ENCODE measurements around the gene PCNX1.
A peak's percentile ranks its signal among the peaks of the same experiment; 100 is the strongest.

The PCNX1 gene

DNA sequence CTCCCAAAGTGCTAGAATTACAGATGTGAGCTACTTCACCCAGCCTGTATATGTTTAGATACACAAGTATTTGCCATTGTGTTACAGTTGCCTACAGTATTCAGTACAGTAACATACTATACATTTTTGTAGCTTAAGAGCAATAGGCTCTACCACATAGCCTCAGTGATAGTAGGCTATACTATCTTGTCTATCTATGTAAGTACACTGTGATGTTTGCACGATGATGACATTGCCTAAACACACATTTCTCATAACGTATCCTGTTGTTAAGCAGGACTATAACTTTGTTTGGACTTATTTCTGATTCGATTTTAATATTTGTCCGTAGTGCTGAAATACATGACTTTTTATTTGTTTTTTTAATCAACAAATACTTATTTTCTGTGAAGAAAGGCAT, 129.2 kb downstream of the PCNX1 start:
- Histone ChIP-seq H3K36me3 (ENCODE audit: insufficient read depth, low read length) (peaks cover 46% of the 10 kb centered on the region), H3K9me3 (ENCODE audit: low read depth, low read length) (no peaks in the 10 kb centered on the region), H3K4me3 (no peak overlapping the region), H3K9ac (ENCODE audit: insufficient read length) (no peak overlapping the region), H3K27ac (no peak overlapping the region)
- no peak for DNase-seq (ENCODE audit: low read depth, low spot score)
- TF ChIP-seq FOXP2 (optimal IDR thresholded peaks at IDR 0.05; ENCODE audit: control extremely low read depth, extremely low read length, insufficient read depth), result no peak
- TF ChIP-seq EZH2 (IDR thresholded peaks at IDR 0.05), result no peak
- no peak for TF ChIP-seq POLR2AphosphoS5 (IDR thresholded peaks at IDR 0.05; ENCODE audit: borderline replicate concordance, low read depth, low read length)

DNA sequence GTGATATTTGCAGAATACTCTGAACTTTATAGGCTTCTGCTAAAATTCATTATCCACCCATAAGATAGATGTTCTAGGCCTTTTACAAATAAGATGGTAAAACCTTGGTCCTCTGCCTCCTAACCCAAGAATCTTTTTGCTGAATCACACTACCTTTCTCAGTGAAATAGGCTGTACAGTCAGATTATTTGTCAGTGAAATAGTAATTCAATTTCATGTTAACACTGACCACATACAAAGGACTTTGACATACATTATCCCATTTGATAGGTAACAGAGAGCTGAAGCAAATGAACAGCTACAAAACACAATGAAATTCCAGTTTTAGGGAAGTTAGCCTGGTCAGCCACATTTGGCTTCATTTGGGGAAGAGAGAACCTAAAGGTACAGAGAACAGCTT, 141.1 kb downstream of the PCNX1 start:
- Histone ChIP-seq H3K9ac (ENCODE audit: insufficient read length) (no peak overlapping the region), H3K36me3 (ENCODE audit: insufficient read depth, low read length) (peaks cover 53% of the 10 kb centered on the region), H3K27ac (peak overlapping the region; percentile 38; the same call in 1 of the 2 replicates), H3K9me3 (ENCODE audit: low read depth, low read length) (no peaks in the 10 kb centered on the region), H3K4me3 (no peak overlapping the region)
- no peak for DNase-seq (ENCODE audit: low read depth, low spot score)
- TF ChIP-seq POLR2AphosphoS5 (IDR thresholded peaks at IDR 0.05; ENCODE audit: borderline replicate concordance, low read depth, low read length), result no peak
- no peak for TF ChIP-seq FOXP2 (optimal IDR thresholded peaks at IDR 0.05; ENCODE audit: control extremely low read depth, extremely low read length, insufficient read depth)
- no peak for TF ChIP-seq EZH2 (IDR thresholded peaks at IDR 0.05)

DNA sequence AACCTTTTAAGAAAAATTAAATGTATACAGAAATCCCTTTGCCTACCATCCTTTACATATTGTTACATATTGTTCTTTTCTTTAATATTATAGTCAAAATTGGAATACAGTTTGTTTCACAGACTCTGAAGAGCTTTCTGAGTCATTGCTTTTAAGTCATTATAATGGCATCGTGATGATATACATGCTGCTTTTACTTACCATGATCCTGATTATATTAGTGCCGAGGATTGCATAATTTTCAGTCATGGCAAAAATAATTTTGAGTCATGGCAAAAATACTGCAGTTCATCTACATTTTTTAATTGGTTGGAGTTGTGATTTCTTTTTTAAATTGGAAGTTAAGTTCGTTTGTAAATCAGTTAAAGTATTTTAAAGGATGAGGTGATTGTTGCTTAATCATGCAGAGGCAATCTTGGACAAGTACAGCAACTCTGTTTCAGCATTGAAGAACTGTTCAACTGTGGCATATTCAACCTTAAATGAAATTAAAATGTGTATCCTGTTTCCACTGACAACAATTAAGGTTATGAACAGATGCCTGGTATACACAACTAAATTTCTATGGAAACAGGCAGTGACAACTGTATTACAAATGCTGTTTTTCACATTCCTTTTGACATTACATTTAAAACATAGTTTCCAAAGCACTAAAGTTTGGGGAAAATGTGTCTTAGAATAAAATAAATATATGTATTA, 142.3 kb downstream of the PCNX1 start:
- H3K9me3 ChIP-seq (ENCODE audit: low read depth, low read length), result no peaks in the 10 kb centered on the region
- H3K9ac ChIP-seq (ENCODE audit: insufficient read length), result no peak overlapping the region
- peak overlapping the region; percentile 62 for H3K27ac ChIP-seq
- peak overlapping the region; percentile 19; the same call in 1 of the 2 replicates for H3K4me3 ChIP-seq
- TF ChIP-seq FOXP2 (optimal IDR thresholded peaks at IDR 0.05; ENCODE audit: control extremely low read depth, extremely low read length, insufficient read depth), result no peak
- no peak for TF ChIP-seq EZH2 (IDR thresholded peaks at IDR 0.05)
- peaks cover 47% of the 10 kb centered on the region for H3K36me3 ChIP-seq (ENCODE audit: insufficient read depth, low read length)
- no peak for DNase-seq (ENCODE audit: low read depth, low spot score)

DNA sequence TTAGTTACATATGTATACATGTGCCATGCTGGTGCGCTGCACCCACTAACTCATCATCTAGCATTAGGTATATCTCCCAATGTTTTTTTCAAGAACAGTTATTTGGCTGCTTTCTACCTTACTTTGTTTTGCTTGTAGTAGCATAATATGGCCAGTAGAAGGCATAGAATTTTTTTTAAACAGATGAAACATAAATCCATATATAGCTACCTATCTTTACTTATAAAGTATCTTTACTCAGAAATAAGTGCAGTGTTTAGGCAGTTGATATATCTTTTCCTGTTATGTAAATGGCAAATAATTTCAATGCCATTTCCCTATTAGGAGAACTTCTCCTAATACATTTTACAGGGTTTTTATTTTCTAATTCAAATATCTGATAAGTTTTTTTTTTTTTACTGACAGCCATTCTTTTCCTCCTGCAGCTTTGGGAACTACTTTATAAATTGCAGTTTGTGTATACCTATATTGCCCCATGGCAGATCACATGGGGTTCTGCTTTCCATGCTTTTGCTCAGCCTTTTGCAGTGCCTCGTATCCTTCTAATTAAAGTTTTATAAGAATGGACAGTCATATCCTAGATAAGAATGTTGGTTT, 143.1 kb downstream of the PCNX1 start:
- Histone ChIP-seq H3K9ac (ENCODE audit: insufficient read length) (no peak overlapping the region), H3K36me3 (ENCODE audit: insufficient read depth, low read length) (peaks cover 42% of the 10 kb centered on the region), H3K27ac (no peak overlapping the region), H3K4me3 (no peak overlapping the region), H3K9me3 (ENCODE audit: low read depth, low read length) (no peaks in the 10 kb centered on the region)
- TF ChIP-seq FOXP2 (optimal IDR thresholded peaks at IDR 0.05; ENCODE audit: control extremely low read depth, extremely low read length, insufficient read depth) (no peak), EZH2 (IDR thresholded peaks at IDR 0.05) (no peak), POLR2AphosphoS5 (IDR thresholded peaks at IDR 0.05; ENCODE audit: borderline replicate concordance, low read depth, low read length) (no peak)
- DNase-seq (ENCODE audit: low read depth, low spot score), result no peak

DNA sequence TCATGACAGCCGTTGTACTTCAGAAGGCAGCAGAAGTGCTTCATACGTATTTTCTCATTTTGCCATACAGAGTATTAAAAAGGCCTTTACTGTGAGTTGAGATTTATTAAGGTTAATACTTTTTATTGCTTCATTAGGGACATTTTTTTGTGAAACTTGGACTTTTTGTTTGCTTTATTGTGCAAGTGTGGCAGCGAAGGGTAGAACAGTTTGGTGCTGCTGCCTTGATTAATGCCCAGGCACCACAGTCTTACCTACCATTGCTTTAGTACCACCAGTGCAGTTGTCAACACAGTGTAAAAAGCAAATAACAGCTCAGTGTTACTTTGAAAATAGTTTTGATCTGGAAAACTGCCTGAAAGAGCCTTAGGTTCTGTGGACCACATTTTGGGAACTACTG, 147.4 kb downstream of the PCNX1 start:
- TF ChIP-seq FOXP2 (optimal IDR thresholded peaks at IDR 0.05; ENCODE audit: control extremely low read depth, extremely low read length, insufficient read depth), result no peak
- H3K36me3 ChIP-seq (ENCODE audit: insufficient read depth, low read length), result peaks cover 48% of the 10 kb centered on the region
- no peaks in the 10 kb centered on the region for H3K9me3 ChIP-seq (ENCODE audit: low read depth, low read length)

DNA sequence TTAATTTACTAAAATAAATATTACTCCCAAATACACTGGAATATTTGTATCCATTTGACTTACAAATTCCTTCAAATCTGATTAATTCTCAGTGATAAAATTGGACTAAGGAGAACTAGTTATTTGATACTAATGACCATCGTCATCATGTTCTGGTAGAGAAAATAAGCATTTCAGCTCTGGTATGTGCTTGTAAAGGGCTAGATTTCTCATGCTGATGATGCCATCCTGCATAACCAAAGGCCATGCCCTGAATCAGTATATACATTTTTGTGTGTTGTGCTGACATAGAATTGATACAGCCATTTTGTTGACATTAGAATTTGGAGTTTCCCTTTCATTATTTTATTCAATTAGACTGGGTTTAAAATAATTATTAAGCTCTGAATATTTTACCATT, 148.9 kb downstream of the PCNX1 start:
- H3K36me3 ChIP-seq (ENCODE audit: insufficient read depth, low read length), result peaks cover 63% of the 10 kb centered on the region
- no peak for DNase-seq (ENCODE audit: low read depth, low spot score)

More for the DNA sequence above, 147.4 kb downstream of the PCNX1 start:
- no peak for DNase-seq (ENCODE audit: low read depth, low spot score)
- H3K27ac ChIP-seq, result no peak overlapping the region
- no peak overlapping the region for H3K9ac ChIP-seq (ENCODE audit: insufficient read length)
- H3K4me3 ChIP-seq, result no peak overlapping the region

DNA sequence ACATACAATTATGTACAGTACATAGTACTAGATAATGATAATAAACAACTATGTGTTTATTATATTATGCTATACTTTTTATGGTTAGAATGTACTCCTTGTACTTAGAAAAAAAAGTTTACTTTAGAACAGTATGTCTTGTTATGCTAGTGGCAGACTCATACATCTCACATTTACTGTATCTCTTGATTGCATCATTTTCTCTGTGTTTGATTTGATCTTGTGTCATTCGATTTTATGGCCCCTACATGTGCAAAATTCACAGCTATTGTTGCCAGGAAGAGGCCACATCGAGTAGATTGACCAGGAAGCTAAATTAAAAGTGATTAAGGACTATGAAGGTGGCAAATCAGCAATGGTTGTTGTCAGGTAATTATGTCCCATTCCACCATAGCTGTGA, 153.0 kb downstream of the PCNX1 start:
- Histone ChIP-seq H3K27ac (0 out of 2 replicates have a peak overlapping the region, but pooled peaks have one; percentile 38), H3K36me3 (ENCODE audit: insufficient read depth, low read length) (peaks cover 61% of the 10 kb centered on the region), H3K9ac (ENCODE audit: insufficient read length) (no peak overlapping the region), H3K9me3 (ENCODE audit: low read depth, low read length) (no peaks in the 10 kb centered on the region), H3K4me3 (no peak overlapping the region)
- TF ChIP-seq FOXP2 (optimal IDR thresholded peaks at IDR 0.05; ENCODE audit: control extremely low read depth, extremely low read length, insufficient read depth), result no peak
- no peak for TF ChIP-seq EZH2 (IDR thresholded peaks at IDR 0.05)
- no peak for TF ChIP-seq POLR2AphosphoS5 (IDR thresholded peaks at IDR 0.05; ENCODE audit: borderline replicate concordance, low read depth, low read length)
- no peak for DNase-seq (ENCODE audit: low read depth, low spot score)

More for the DNA sequence above, 148.9 kb downstream of the PCNX1 start:
- no peak for TF ChIP-seq POLR2AphosphoS5 (IDR thresholded peaks at IDR 0.05; ENCODE audit: borderline replicate concordance, low read depth, low read length)
- no peak for TF ChIP-seq FOXP2 (optimal IDR thresholded peaks at IDR 0.05; ENCODE audit: control extremely low read depth, extremely low read length, insufficient read depth)
- no peak for TF ChIP-seq EZH2 (IDR thresholded peaks at IDR 0.05)
- Histone ChIP-seq H3K9me3 (ENCODE audit: low read depth, low read length) (no peaks in the 10 kb centered on the region), H3K4me3 (no peak overlapping the region), H3K27ac (no peak overlapping the region), H3K9ac (ENCODE audit: insufficient read length) (no peak overlapping the region)

DNA sequence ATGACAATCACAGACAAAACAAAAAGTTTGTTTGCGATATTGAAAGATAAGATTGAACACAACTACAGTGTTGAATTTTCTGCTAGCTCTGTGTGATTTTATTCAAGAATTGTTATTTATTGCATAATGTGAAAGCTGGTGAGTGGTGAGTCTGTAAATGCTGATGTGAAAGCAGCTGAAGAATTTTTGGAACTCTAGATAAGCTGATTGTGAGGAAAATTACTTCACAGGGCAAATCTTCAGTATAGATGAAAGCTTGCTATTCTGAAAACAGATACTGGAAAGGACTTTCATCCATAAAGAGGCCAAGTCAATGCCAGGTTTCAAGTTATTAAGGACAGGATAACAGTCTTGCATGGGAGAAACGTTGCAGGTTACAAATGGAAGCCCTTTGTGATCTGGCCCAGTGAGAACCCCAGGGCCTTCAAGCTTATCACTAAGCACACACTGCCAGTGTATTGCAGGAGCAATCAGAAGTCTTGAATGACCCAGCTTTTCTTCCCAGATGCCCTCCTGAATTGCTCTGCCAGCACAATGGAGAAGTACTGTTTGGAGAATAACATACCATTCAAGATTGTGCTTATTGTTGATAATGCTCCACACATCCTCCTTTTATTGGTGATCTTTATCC, 153.7 kb downstream of the PCNX1 start:
- 0 out of 2 replicates have a peak, but pooled peaks cover 4% of the 10 kb centered on the region for H3K9me3 ChIP-seq (ENCODE audit: low read depth, low read length)
- H3K36me3 ChIP-seq (ENCODE audit: insufficient read depth, low read length), result peaks cover 60% of the 10 kb centered on the region
- H3K4me3 ChIP-seq, result no peak overlapping the region
- no peak overlapping the region for H3K9ac ChIP-seq (ENCODE audit: insufficient read length)
- no peak overlapping the region for H3K27ac ChIP-seq
- TF ChIP-seq FOXP2 (optimal IDR thresholded peaks at IDR 0.05; ENCODE audit: control extremely low read depth, extremely low read length, insufficient read depth) (no peak), POLR2AphosphoS5 (IDR thresholded peaks at IDR 0.05; ENCODE audit: borderline replicate concordance, low read depth, low read length) (no peak), EZH2 (IDR thresholded peaks at IDR 0.05) (no peak)
- no peak for DNase-seq (ENCODE audit: low read depth, low spot score)

Measured in SK-N-MC (cell line).